Measurements from ENCODE around the gene ACP1.

ACP1 gene

GRCh38 chr2:255195-255594, 9.6 kb upstream of the ACP1 start:
- DNase-seq (ENCODE audit: extremely low read depth, low read depth) = no peak
- TF ChIP-seq, protein P1, sequence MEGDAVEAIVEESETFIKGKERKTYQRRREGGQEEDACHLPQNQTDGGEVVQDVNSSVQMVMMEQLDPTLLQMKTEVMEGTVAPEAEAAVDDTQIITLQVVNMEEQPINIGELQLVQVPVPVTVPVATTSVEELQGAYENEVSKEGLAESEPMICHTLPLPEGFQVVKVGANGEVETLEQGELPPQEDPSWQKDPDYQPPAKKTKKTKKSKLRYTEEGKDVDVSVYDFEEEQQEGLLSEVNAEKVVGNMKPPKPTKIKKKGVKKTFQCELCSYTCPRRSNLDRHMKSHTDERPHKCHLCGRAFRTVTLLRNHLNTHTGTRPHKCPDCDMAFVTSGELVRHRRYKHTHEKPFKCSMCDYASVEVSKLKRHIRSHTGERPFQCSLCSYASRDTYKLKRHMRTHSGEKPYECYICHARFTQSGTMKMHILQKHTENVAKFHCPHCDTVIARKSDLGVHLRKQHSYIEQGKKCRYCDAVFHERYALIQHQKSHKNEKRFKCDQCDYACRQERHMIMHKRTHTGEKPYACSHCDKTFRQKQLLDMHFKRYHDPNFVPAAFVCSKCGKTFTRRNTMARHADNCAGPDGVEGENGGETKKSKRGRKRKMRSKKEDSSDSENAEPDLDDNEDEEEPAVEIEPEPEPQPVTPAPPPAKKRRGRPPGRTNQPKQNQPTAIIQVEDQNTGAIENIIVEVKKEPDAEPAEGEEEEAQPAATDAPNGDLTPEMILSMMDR (IDR thresholded peaks at IDR 0.05; ENCODE audit: low read depth, low read length) = no peak

- TF ChIP-seq, protein P1 (IDR thresholded peaks at IDR 0.05; ENCODE audit: low read depth, low read length) = no peak
- no peak for DNase-seq (ENCODE audit: extremely low read depth, low read depth)
Measured at GRCh38 chr2:256094-256493, 8.7 kb upstream of the ACP1 start.

- TF ChIP-seq, protein P1 (IDR thresholded peaks at IDR 0.05; ENCODE audit: low read depth, low read length) = no peak
- DNase-seq (ENCODE audit: extremely low read depth, low read depth) = no peak
Measured at GRCh38 chr2:257429-257828, 7.3 kb upstream of the ACP1 start.

DNA sequence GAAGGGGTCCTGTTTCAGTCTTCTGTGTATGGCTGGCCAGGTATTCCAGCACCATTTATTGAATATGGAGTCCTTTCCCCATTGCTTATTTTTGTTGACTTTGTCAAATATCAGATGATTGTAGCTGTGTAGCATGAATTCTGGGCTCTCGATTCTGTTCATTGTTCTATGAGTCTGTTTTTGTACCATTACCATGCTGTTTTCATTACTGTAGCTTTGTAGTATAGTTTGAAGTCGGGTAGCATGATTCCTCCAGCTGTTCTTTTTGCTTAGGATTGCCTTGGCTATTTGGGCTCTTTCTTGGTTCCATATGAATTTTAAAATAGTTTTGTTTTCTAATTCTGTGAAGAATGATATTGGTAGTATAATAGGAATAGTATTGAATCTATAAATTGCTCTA, 6.9 kb upstream of the ACP1 start:
- TF ChIP-seq, protein P1 (IDR thresholded peaks at IDR 0.05; ENCODE audit: low read depth, low read length) = no peak
- DNase-seq (ENCODE audit: extremely low read depth, low read depth) = no peak

DNA sequence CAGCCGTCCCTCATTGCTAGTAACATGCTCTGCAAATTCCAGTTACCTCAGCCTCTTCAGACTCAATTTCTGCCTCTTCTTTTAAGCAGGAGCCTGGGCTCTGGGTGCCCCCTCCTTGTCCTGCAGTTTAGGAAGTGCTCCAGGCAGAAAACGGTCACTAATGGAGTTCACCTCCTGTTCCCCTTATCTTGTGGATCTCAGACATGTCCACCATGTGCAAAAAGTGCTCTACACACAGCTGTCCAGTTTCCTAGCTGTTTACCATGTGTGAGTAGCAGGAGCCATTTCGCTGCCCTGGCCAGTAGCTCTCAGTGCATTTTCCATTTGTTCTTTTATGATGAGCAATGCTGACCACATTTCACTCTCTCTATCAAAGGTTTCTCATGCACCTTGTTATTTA, 5.8 kb upstream of the ACP1 start:
- TF ChIP-seq, protein P1 (IDR thresholded peaks at IDR 0.05; ENCODE audit: low read depth, low read length) = no peak
- no peak for DNase-seq (ENCODE audit: extremely low read depth, low read depth)

- no peak for DNase-seq (ENCODE audit: extremely low read depth, low read depth)
- TF ChIP-seq, protein P1 (IDR thresholded peaks at IDR 0.05; ENCODE audit: low read depth, low read length) = no peak
Measured at GRCh38 chr2:259789-260331, 4.9 kb upstream of the ACP1 start.

DNA sequence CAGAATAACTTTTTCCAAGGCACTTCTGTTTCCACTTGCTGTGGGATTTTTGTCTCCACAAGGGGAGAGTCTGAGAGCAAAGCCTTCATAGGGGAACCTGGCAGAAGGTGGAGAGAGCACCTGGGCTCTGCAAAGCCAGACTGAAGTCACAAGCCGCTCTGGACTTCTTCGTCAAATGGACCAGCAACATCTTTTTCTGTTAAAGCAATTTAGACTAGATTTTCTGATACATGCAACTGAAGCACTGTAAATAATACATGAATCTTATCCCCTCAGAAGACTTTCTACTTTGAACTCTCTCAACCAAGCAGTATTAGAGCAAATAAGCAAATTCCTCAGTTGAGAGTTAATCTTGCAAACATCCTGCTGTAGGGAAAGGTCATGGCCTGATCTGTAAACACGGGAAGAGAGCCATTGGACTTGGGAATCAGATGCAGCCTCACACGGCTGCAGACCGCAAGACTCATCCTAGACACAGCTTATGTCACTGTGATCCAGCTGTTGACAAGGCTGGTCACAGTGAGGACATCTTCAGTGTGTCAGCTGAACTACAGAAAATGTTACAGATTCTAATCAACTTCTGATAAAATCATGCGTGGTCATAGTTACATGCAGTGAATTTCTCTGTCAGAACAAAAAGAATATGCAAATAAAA, 4.1 kb upstream of the ACP1 start:
- TF ChIP-seq, protein P1 (IDR thresholded peaks at IDR 0.05; ENCODE audit: low read depth, low read length) = no peak
- DNase-seq (ENCODE audit: extremely low read depth, low read depth) = no peak

All from AG09319 (cell line).